Measurements from ENCODE around the gene BTBD6.

BTBD6 gene

GRCh38 chr14:105279642-105280361, 31.5 kb downstream of the BTBD6 start:
- no peak overlapping the region for H3K27ac Mint-ChIP-seq
- DNase-seq: no peak
- H3K4me3 Mint-ChIP-seq: no peak overlapping the region
- H3K36me3 Mint-ChIP-seq (ENCODE audit: low read depth): no peaks in the 10 kb centered on the region
- H3K27me3 Mint-ChIP-seq (ENCODE audit: low read depth, poor library complexity): no peaks in the 10 kb centered on the region
- no peaks in the 10 kb centered on the region for H3K9me3 Mint-ChIP-seq
- peaks cover 32% of the 10 kb centered on the region for H3K4me1 Mint-ChIP-seq
- TF ChIP-seq CTCF (IDR thresholded peaks at IDR 0.05): no peak

- TF ChIP-seq CTCF (IDR thresholded peaks at IDR 0.05): no peak
- no peaks in the 10 kb centered on the region for H3K9me3 Mint-ChIP-seq
- no peak overlapping the region for H3K27ac Mint-ChIP-seq
- H3K4me1 Mint-ChIP-seq: peaks cover 25% of the 10 kb centered on the region
- H3K36me3 Mint-ChIP-seq (ENCODE audit: low read depth): peaks cover 4% of the 10 kb centered on the region
- DNase-seq: no peak
- no peak overlapping the region for H3K4me3 Mint-ChIP-seq
- H3K27me3 Mint-ChIP-seq (ENCODE audit: low read depth, poor library complexity): no peaks in the 10 kb centered on the region
Observed at GRCh38 chr14:105280525-105280924, 32.2 kb downstream of the BTBD6 start.

GRCh38 chr14:105281371-105282097, 33.2 kb downstream of the BTBD6 start:
- Mint-ChIP-seq H3K9me3 (no peaks in the 10 kb centered on the region), H3K4me3 (no peak overlapping the region), H3K36me3 (ENCODE audit: low read depth) (peaks cover 7% of the 10 kb centered on the region), H3K27ac (no peak overlapping the region), H3K27me3 (ENCODE audit: low read depth, poor library complexity) (no peaks in the 10 kb centered on the region), H3K4me1 (peaks cover 22% of the 10 kb centered on the region)
- DNase-seq: peak; percentile 38
- TF ChIP-seq CTCF (IDR thresholded peaks at IDR 0.05): peak; percentile 59

GRCh38 chr14:105282098-105282725, 33.9 kb downstream of the BTBD6 start:
- no peak overlapping the region for H3K4me3 Mint-ChIP-seq
- no peaks in the 10 kb centered on the region for H3K27me3 Mint-ChIP-seq (ENCODE audit: low read depth, poor library complexity)
- no peak for TF ChIP-seq CTCF (IDR thresholded peaks at IDR 0.05)
- peaks cover 24% of the 10 kb centered on the region for H3K4me1 Mint-ChIP-seq
- H3K36me3 Mint-ChIP-seq (ENCODE audit: low read depth): peaks cover 7% of the 10 kb centered on the region
- H3K9me3 Mint-ChIP-seq: no peaks in the 10 kb centered on the region
- DNase-seq: no peak
- peak overlapping the region; percentile 90 for H3K27ac Mint-ChIP-seq

- H3K27ac Mint-ChIP-seq: no peak overlapping the region
- TF ChIP-seq CTCF (IDR thresholded peaks at IDR 0.05): no peak
- H3K27me3 Mint-ChIP-seq (ENCODE audit: low read depth, poor library complexity): no peaks in the 10 kb centered on the region
Observed at GRCh38 chr14:105283028-105283427, 34.7 kb downstream of the BTBD6 start.

More at GRCh38 chr14:105283028-105283427, 34.7 kb downstream of the BTBD6 start:
- H3K36me3 Mint-ChIP-seq (ENCODE audit: low read depth): peaks cover 7% of the 10 kb centered on the region
- H3K9me3 Mint-ChIP-seq: no peaks in the 10 kb centered on the region
- H3K4me3 Mint-ChIP-seq: no peak overlapping the region
- no peak for DNase-seq
- H3K4me1 Mint-ChIP-seq: peaks cover 29% of the 10 kb centered on the region
